ENCODE data around the gene CDS2. TPM values are rescaled to one million over a fixed set of nuclear protein-coding genes. Genes with fewer than 3 reads are reported as not detected.
"Not testable (repeated sequence)": the region's sequence is repeated elsewhere in the genome, so short reads cannot be mapped to it uniquely, and the experiment has no call there.

CDS2 gene
- total RNA-seq, 1 experiment from 2014 or later: 25.7 TPM

DNA sequence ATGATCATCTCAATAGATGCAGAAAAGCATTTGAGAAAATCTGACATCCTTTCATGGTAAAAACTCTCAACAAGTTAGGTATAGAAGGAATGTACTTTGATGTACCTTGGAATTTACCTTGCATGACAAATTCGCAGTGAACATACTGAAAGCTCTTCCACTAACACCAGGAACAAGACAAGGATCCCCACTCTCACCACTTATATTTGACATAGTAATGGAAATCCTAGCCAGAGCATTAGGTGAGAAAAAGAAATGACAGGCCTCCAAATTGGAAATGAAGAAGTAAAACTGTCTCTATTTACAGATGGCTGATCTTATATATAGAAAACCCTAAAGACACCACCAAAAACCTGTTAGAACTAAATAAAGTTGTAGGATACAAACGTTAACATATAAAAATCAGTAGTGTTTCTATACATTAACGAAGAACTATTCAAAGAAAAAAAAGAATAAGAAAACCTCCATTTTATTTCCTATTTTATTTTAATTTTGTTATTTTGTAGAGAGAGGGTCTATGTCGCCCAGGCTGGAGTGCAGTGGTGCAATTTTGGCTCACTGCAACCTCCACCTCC lies 34.0 kb upstream of the CDS2 start:
- Mint-ChIP-seq H3K27ac (ENCODE audit: unreplicated experiment) (no peak overlapping the region), H3K4me1 (ENCODE audit: low read depth, unreplicated experiment) (no peaks in the 10 kb centered on the region), H3K36me3 (ENCODE audit: insufficient read depth, unreplicated experiment) (no peaks in the 10 kb centered on the region), H3K9me3 (ENCODE audit: low read depth, unreplicated experiment) (no peaks in the 10 kb centered on the region), H3K27me3 (ENCODE audit: unreplicated experiment) (no peaks in the 10 kb centered on the region), H3K4me3 (ENCODE audit: low read depth, unreplicated experiment) (no peak overlapping the region)
- no peak for DNase-seq
- BruUV-seq (replicated peaks): no TSS peak
- TF ChIP-seq, protein P1, sequence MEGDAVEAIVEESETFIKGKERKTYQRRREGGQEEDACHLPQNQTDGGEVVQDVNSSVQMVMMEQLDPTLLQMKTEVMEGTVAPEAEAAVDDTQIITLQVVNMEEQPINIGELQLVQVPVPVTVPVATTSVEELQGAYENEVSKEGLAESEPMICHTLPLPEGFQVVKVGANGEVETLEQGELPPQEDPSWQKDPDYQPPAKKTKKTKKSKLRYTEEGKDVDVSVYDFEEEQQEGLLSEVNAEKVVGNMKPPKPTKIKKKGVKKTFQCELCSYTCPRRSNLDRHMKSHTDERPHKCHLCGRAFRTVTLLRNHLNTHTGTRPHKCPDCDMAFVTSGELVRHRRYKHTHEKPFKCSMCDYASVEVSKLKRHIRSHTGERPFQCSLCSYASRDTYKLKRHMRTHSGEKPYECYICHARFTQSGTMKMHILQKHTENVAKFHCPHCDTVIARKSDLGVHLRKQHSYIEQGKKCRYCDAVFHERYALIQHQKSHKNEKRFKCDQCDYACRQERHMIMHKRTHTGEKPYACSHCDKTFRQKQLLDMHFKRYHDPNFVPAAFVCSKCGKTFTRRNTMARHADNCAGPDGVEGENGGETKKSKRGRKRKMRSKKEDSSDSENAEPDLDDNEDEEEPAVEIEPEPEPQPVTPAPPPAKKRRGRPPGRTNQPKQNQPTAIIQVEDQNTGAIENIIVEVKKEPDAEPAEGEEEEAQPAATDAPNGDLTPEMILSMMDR (IDR thresholded peaks at IDR 0.05; ENCODE audit: unreplicated experiment): no peak
- CTCF ChIA-PET: no interaction called here
- intact Hi-C loops (cut with micrococcal nuclease; ENCODE audit: unreplicated experiment): no loop called here

DNA sequence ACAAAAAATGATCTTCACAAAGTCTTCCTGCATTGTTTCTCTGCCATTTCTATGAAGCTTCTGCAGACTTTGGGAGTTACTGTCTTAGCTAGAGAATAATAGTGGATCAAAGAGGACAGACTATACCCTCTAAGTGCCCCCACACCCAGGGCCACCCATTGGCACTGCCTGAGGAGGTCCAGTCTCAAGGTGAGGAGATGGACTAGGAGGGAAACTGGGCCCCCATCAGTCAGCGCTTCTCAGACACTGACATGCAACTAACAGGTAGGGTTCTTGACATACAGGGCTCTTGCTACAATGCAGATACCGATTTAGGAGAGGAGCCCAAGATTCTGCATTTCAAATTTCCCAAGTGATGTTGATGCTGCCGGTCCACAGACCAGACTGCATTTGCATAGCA lies 31.4 kb upstream of the CDS2 start:
- Mint-ChIP-seq H3K27ac (ENCODE audit: unreplicated experiment) (no peak overlapping the region), H3K36me3 (ENCODE audit: insufficient read depth, unreplicated experiment) (peaks cover 5% of the 10 kb centered on the region), H3K4me3 (ENCODE audit: low read depth, unreplicated experiment) (no peak overlapping the region), H3K27me3 (ENCODE audit: unreplicated experiment) (no peaks in the 10 kb centered on the region), H3K4me1 (ENCODE audit: low read depth, unreplicated experiment) (no peaks in the 10 kb centered on the region), H3K9me3 (ENCODE audit: low read depth, unreplicated experiment) (no peaks in the 10 kb centered on the region)
- intact Hi-C loops (cut with micrococcal nuclease; ENCODE audit: unreplicated experiment): no loop called here
- DNase-seq: no peak
- CTCF ChIA-PET: no interaction called here
- TF ChIP-seq, protein P1 (IDR thresholded peaks at IDR 0.05; ENCODE audit: unreplicated experiment): no peak
- no TSS peak for BruUV-seq (replicated peaks)

DNA sequence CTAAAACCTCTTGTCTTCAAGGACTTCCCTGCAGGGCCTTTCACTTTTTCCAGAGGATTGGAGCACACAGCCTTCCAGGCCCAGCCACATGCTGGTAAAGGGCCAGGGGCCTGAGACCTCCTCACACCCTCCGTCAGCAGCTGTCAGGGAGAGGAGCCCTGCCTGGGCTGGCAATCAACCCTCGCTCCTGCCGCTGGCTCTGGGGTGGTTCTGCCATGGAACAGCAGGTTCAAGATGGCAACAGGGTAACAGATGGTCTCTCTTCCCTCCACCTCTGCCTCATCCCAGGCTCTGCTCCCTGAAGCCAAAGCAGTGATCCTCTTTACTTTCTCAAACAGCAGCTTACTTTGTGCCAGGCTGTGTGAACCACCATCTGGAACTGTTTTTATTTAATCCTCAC lies 30.9 kb upstream of the CDS2 start:
- CTCF ChIA-PET: interaction anchor here (0.5 kb wide), 1 partner anchor 153 kb away, joined by 3 read pairs; no protein-coding TSS in a partner anchor
- Mint-ChIP-seq H3K4me3 (ENCODE audit: low read depth, unreplicated experiment) (no peak overlapping the region), H3K4me1 (ENCODE audit: low read depth, unreplicated experiment) (no peaks in the 10 kb centered on the region), H3K36me3 (ENCODE audit: insufficient read depth, unreplicated experiment) (peaks cover 5% of the 10 kb centered on the region), H3K27ac (ENCODE audit: unreplicated experiment) (no peak overlapping the region), H3K9me3 (ENCODE audit: low read depth, unreplicated experiment) (no peaks in the 10 kb centered on the region), H3K27me3 (ENCODE audit: unreplicated experiment) (no peaks in the 10 kb centered on the region)
- TF ChIP-seq, protein P1 (IDR thresholded peaks at IDR 0.05; ENCODE audit: unreplicated experiment): no peak
- BruUV-seq (replicated peaks): no TSS peak
- intact Hi-C loops (cut with micrococcal nuclease; ENCODE audit: unreplicated experiment): no loop called here
- DNase-seq: no peak

DNA sequence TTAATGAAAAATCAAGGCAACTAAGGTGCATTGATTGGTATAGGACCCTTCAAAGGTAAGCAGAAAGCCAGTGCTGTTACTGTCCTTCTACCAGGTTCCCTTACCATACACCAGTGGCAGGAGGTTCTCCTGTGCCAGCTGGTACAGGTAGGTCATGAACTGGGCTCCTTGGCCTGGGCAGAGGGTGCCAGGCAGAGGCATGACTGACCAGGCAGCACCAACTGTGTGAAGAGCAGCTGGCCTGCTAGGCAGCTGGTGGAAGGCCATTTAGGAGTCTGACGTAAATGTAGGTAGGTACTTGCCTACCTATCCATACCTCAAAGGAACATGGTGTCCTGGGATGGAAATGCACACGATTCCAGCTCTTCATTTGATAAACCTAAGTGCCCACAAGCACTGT lies 30.3 kb upstream of the CDS2 start:
- no peak overlapping the region for H3K4me3 Mint-ChIP-seq (ENCODE audit: low read depth, unreplicated experiment)
- no TSS peak for BruUV-seq (replicated peaks)
- H3K27ac Mint-ChIP-seq (ENCODE audit: unreplicated experiment): no peak overlapping the region
- intact Hi-C loops (cut with micrococcal nuclease; ENCODE audit: unreplicated experiment): no loop called here
- H3K4me1 Mint-ChIP-seq (ENCODE audit: low read depth, unreplicated experiment): no peaks in the 10 kb centered on the region
- H3K27me3 Mint-ChIP-seq (ENCODE audit: unreplicated experiment): no peaks in the 10 kb centered on the region
- DNase-seq: no peak
- H3K36me3 Mint-ChIP-seq (ENCODE audit: insufficient read depth, unreplicated experiment): peaks cover 5% of the 10 kb centered on the region
- H3K9me3 Mint-ChIP-seq (ENCODE audit: low read depth, unreplicated experiment): no peaks in the 10 kb centered on the region
- CTCF ChIA-PET: no interaction called here
- TF ChIP-seq, protein P1 (IDR thresholded peaks at IDR 0.05; ENCODE audit: unreplicated experiment): no peak

DNA sequence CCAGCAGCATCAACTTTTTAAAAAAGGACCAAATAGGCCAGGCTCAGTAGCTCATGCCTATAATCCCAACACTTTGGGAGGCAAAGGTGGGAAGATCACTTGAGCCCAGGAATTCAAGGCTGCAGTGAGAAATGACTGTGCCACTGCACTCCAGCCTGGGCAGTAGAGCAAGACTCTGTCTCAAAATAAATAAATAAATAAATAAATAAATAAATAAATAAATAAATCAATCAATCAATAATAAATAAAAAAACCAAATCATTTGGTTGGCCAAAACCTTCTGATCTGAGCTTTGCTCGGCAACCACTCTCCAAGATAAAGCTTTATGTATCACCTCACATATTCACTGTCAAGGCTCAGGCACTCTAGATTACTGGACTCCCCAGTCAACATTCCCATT lies 27.8 kb upstream of the CDS2 start:
- H3K9me3 Mint-ChIP-seq (ENCODE audit: low read depth, unreplicated experiment); CTCF ChIA-PET; H3K27ac Mint-ChIP-seq (ENCODE audit: unreplicated experiment); H3K4me1 Mint-ChIP-seq (ENCODE audit: low read depth, unreplicated experiment); DNase-seq; H3K36me3 Mint-ChIP-seq (ENCODE audit: insufficient read depth, unreplicated experiment); intact Hi-C loops (cut with micrococcal nuclease; ENCODE audit: unreplicated experiment); H3K4me3 Mint-ChIP-seq (ENCODE audit: low read depth, unreplicated experiment); H3K27me3 Mint-ChIP-seq (ENCODE audit: unreplicated experiment); BruUV-seq (replicated peaks): not testable (repeated sequence)

DNA sequence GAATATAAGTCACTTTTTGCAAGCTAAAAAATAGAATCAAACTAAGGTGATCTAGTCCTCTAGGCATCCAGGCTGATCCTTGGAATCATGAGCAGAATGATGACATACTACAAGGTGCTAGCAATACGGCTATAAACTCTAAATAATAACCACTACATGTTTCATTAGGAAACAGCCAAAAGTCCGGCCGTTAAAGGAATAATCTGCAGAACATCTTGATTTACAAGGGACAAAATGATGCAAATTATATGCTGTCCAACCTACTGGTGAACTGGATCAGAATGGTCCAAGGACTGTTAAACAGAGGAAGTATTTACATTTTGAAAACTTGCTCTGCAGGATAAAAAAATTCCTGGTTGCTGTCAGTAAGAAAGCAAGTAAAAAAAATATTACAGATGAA lies 26.9 kb upstream of the CDS2 start:
- DNase-seq; H3K4me3 Mint-ChIP-seq (ENCODE audit: low read depth, unreplicated experiment): not testable (repeated sequence)
- intact Hi-C loops (cut with micrococcal nuclease; ENCODE audit: unreplicated experiment): loop anchor here (5.0 to 10.0 kb wide), 2 partner anchors 45 to 493 kb away; no protein-coding TSS in a partner anchor

More for the DNA sequence above, 26.9 kb upstream of the CDS2 start:
- not testable (repeated sequence) for BruUV-seq (replicated peaks); H3K27me3 Mint-ChIP-seq (ENCODE audit: unreplicated experiment); H3K27ac Mint-ChIP-seq (ENCODE audit: unreplicated experiment); H3K4me1 Mint-ChIP-seq (ENCODE audit: low read depth, unreplicated experiment); H3K36me3 Mint-ChIP-seq (ENCODE audit: insufficient read depth, unreplicated experiment); H3K9me3 Mint-ChIP-seq (ENCODE audit: low read depth, unreplicated experiment)
- CTCF ChIA-PET: interaction anchor here (0.6 to 1.5 kb wide), 2 partner anchors 43 to 337 kb away, joined by 4 to 6 read pairs; no protein-coding TSS in a partner anchor
